ENCODE data around the gene ELAVL4. TPM values are rescaled to one million over a fixed set of nuclear protein-coding genes. Genes with fewer than 3 reads are reported as not detected.

ELAVL4 gene
- polyA plus RNA-seq, 1 donor from 2014 or later: 105 TPM

DNA sequence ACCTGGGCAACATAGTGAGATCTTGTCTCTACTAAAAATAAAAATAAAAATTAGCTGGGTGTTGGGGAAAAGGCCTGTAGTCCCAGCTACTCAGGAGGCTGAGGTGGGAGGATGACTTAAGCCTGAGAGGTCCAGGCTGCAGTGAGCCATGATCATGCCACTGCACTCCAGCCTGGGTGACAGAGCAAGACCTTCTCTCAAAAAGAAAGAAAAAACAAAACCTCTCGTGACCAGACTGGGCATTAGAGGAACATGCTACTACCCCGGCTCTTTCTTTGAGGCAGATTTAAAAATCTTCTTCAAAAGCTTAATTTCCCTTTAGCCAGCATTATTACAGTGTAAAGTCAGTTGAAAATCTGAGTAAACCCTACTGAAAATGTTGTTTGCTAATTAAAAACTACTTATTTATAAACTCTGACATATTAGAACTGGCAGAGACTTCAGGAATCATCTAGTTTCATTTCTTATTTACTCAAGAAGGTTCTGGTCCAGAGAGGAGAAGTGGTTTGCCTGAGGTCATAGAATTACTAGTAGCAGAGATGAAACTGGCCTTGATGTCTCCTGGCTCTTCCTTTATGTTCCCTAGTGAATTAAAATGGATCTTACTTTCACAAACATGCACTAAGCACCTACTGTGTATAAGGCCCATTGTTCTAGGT, 11.6 kb upstream of the ELAVL4 start:
- Histone ChIP-seq H3K27ac (ENCODE audit: low read length) (no peak overlapping the region), H3K9me3 (ENCODE audit: low read length) (no peaks in the 10 kb centered on the region)
- TF ChIP-seq, protein P1, sequence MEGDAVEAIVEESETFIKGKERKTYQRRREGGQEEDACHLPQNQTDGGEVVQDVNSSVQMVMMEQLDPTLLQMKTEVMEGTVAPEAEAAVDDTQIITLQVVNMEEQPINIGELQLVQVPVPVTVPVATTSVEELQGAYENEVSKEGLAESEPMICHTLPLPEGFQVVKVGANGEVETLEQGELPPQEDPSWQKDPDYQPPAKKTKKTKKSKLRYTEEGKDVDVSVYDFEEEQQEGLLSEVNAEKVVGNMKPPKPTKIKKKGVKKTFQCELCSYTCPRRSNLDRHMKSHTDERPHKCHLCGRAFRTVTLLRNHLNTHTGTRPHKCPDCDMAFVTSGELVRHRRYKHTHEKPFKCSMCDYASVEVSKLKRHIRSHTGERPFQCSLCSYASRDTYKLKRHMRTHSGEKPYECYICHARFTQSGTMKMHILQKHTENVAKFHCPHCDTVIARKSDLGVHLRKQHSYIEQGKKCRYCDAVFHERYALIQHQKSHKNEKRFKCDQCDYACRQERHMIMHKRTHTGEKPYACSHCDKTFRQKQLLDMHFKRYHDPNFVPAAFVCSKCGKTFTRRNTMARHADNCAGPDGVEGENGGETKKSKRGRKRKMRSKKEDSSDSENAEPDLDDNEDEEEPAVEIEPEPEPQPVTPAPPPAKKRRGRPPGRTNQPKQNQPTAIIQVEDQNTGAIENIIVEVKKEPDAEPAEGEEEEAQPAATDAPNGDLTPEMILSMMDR (IDR thresholded peaks at IDR 0.05; ENCODE audit: poor library complexity, severe bottlenecking): no peak
- TF ChIP-seq TAF1 (IDR thresholded peaks at IDR 0.05; ENCODE audit: low read depth) (no peak), EZH2 (IDR thresholded peaks at IDR 0.05; ENCODE audit: borderline replicate concordance, insufficient read depth, low read length, poor library complexity, severe bottlenecking) (no peak), EP300 (conservative IDR thresholded peaks at IDR 0.05; ENCODE audit: poor library complexity, severe bottlenecking) (no peak), MXI1 (conservative IDR thresholded peaks at IDR 0.05; ENCODE audit: poor library complexity, severe bottlenecking) (no peak), POLR2AphosphoS5 (IDR thresholded peaks at IDR 0.05) (no peak), RAD21 (conservative IDR thresholded peaks at IDR 0.05) (no peak), SMC3 (conservative IDR thresholded peaks at IDR 0.05; ENCODE audit: poor library complexity) (no peak)
- TF ChIP-seq, protein P2, sequence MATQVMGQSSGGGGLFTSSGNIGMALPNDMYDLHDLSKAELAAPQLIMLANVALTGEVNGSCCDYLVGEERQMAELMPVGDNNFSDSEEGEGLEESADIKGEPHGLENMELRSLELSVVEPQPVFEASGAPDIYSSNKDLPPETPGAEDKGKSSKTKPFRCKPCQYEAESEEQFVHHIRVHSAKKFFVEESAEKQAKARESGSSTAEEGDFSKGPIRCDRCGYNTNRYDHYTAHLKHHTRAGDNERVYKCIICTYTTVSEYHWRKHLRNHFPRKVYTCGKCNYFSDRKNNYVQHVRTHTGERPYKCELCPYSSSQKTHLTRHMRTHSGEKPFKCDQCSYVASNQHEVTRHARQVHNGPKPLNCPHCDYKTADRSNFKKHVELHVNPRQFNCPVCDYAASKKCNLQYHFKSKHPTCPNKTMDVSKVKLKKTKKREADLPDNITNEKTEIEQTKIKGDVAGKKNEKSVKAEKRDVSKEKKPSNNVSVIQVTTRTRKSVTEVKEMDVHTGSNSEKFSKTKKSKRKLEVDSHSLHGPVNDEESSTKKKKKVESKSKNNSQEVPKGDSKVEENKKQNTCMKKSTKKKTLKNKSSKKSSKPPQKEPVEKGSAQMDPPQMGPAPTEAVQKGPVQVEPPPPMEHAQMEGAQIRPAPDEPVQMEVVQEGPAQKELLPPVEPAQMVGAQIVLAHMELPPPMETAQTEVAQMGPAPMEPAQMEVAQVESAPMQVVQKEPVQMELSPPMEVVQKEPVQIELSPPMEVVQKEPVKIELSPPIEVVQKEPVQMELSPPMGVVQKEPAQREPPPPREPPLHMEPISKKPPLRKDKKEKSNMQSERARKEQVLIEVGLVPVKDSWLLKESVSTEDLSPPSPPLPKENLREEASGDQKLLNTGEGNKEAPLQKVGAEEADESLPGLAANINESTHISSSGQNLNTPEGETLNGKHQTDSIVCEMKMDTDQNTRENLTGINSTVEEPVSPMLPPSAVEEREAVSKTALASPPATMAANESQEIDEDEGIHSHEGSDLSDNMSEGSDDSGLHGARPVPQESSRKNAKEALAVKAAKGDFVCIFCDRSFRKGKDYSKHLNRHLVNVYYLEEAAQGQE (IDR thresholded peaks at IDR 0.05; ENCODE audit: borderline replicate concordance): no peak

DNA sequence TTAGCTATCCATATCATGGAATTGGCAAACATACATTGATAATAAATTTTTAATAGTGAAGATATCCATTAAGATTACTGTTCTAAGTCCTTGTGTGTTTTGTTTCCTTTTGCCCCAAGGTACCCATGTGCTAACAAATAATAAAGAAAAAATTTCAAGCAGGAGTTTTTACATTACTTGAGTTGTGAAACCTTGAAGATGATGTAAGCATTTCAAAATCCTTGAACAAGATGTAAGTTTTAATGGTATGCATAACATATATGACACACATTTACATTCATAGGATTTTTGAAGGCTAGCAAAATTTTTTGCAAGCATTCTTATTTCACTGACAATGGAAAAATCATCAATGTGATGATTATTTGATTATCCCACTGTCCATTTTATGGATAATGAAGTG, 10.9 kb upstream of the ELAVL4 start:
- no peaks in the 10 kb centered on the region for H4K20me1 ChIP-seq (ENCODE audit: insufficient read depth)
- no peaks in the 10 kb centered on the region for H3K27me3 ChIP-seq (ENCODE audit: insufficient read depth, low read depth, low read length)
- H3K9me3 ChIP-seq (ENCODE audit: low read length): no peaks in the 10 kb centered on the region
- H3K9ac ChIP-seq (ENCODE audit: low read length): no peak overlapping the region
- H3K4me2 ChIP-seq (ENCODE audit: low read length): no peak overlapping the region
- no peaks in the 10 kb centered on the region for H3F3A ChIP-seq (ENCODE audit: insufficient read depth, low read length, poor library complexity, severe bottlenecking)
- H3K4me3 ChIP-seq (ENCODE audit: low read length): no peak overlapping the region
- H3K9me2 ChIP-seq (ENCODE audit: insufficient read depth, low read length): no peaks in the 10 kb centered on the region
- no peak overlapping the region for H2AFZ ChIP-seq (ENCODE audit: low read depth, low read length)
- TF ChIP-seq, protein P2 (IDR thresholded peaks at IDR 0.05; ENCODE audit: borderline replicate concordance): no peak
- TF ChIP-seq POLR2AphosphoS5 (IDR thresholded peaks at IDR 0.05): no peak
- TF ChIP-seq MXI1 (conservative IDR thresholded peaks at IDR 0.05; ENCODE audit: poor library complexity, severe bottlenecking): no peak
- no peak for TF ChIP-seq EP300 (conservative IDR thresholded peaks at IDR 0.05; ENCODE audit: poor library complexity, severe bottlenecking)
- TF ChIP-seq, protein P1 (IDR thresholded peaks at IDR 0.05; ENCODE audit: poor library complexity, severe bottlenecking): no peak
- TF ChIP-seq RAD21 (conservative IDR thresholded peaks at IDR 0.05): no peak
- no peak for TF ChIP-seq SMC3 (conservative IDR thresholded peaks at IDR 0.05; ENCODE audit: poor library complexity)
- TF ChIP-seq EZH2 (IDR thresholded peaks at IDR 0.05; ENCODE audit: borderline replicate concordance, insufficient read depth, low read length, poor library complexity, severe bottlenecking): no peak
- TF ChIP-seq TAF1 (IDR thresholded peaks at IDR 0.05; ENCODE audit: low read depth): no peak
- H3K27ac ChIP-seq (ENCODE audit: low read length): no peak overlapping the region
- H3K79me2 ChIP-seq (replicated peaks; ENCODE audit: insufficient read depth, low read length): no peaks in the 10 kb centered on the region
- H3K36me3 ChIP-seq (ENCODE audit: insufficient read depth, low read length): no peaks in the 10 kb centered on the region

More for the DNA sequence above, 11.6 kb upstream of the ELAVL4 start:
- no peak overlapping the region for H2AFZ ChIP-seq (ENCODE audit: low read depth, low read length)
- H3K4me3 ChIP-seq (ENCODE audit: low read length): no peak overlapping the region
- no peaks in the 10 kb centered on the region for H4K20me1 ChIP-seq (ENCODE audit: insufficient read depth)
- H3K4me2 ChIP-seq (ENCODE audit: low read length): no peak overlapping the region
- no peaks in the 10 kb centered on the region for H3K36me3 ChIP-seq (ENCODE audit: insufficient read depth, low read length)
- no peaks in the 10 kb centered on the region for H3F3A ChIP-seq (ENCODE audit: insufficient read depth, low read length, poor library complexity, severe bottlenecking)
- no peak overlapping the region for H3K9ac ChIP-seq (ENCODE audit: low read length)
- H3K79me2 ChIP-seq (replicated peaks; ENCODE audit: insufficient read depth, low read length): no peaks in the 10 kb centered on the region
- H3K27me3 ChIP-seq (ENCODE audit: insufficient read depth, low read depth, low read length): no peaks in the 10 kb centered on the region
- H3K9me2 ChIP-seq (ENCODE audit: insufficient read depth, low read length): no peaks in the 10 kb centered on the region
